WTC11 (cell line): ENCODE data around the gene DRG2. TPM values are rescaled to one million over a fixed set of nuclear protein-coding genes. Genes with fewer than 3 reads are reported as not detected.

Source experiments
- ATAC-seq: fragments of 200-7000 bp; cut with Tn5 transposase; 2 replicates; pipeline ENCODE4 v1.10.0; 2021; ENCODE audit warnings: mild to moderate bottlenecking, moderate library complexity
- CTCF ChIA-PET: fragments of 300-600 bp; sonication (Branson Sonifier 250); formaldehyde crosslinking; loops from one replicate; lab custom pipeline; 2021; ENCODE audit warnings: antibody characterized with exemption; lab: Charles Lee
- POLR2A ChIA-PET: fragments of 350-600 bp; sonication (Branson Sonifier 250); formaldehyde crosslinking; loops from one replicate; lab custom pipeline; 2021; ENCODE audit warnings: antibody characterized with exemption; lab: Charles Lee
- DNase-seq: peaks from one replicate; pipeline ENCODE4 v3.0.0; 2021; ENCODE audit warnings: low spot score
- H3K27ac Mint-ChIP-seq: 2 replicates; pipeline ENCODE4 v1.8.0; 2021; ENCODE audit warnings: mixed read lengths
- H3K27me3 Mint-ChIP-seq: 2 replicates; pipeline ENCODE4 v1.8.0; 2021; ENCODE audit warnings: low read depth, mild to moderate bottlenecking, moderate library complexity, mixed read lengths
- H3K36me3 Mint-ChIP-seq: 2 replicates; pipeline ENCODE4 v1.8.0; 2021; ENCODE audit warnings: mixed read lengths
- H3K4me1 Mint-ChIP-seq: 2 replicates; pipeline ENCODE4 v1.8.0; 2022; ENCODE audit warnings: mixed read lengths
- H3K4me3 Mint-ChIP-seq: 2 replicates; pipeline ENCODE4 v1.8.0; 2021; ENCODE audit warnings: mild to moderate bottlenecking, moderate library complexity, mixed read lengths
- H3K9me3 Mint-ChIP-seq: 2 replicates; pipeline ENCODE4 v1.8.0; 2021; ENCODE audit warnings: mixed read lengths
- ATF1 ChIP-seq: sonication (generic); formaldehyde crosslinking; IDR thresholded peaks from 2 replicates; pipeline ENCODE4 v1.8.1; 2023; ENCODE audit warnings: mild to moderate bottlenecking, moderate library complexity, missing genetic modification reagents
- IRF1 ChIP-seq: sonication (generic); formaldehyde crosslinking; IDR thresholded peaks from 2 replicates; pipeline ENCODE4 v1.8.0; 2023; ENCODE audit warnings: missing genetic modification reagents
- IRF2 ChIP-seq: sonication (generic); formaldehyde crosslinking; IDR thresholded peaks from 2 replicates; pipeline ENCODE4 v1.8.0; 2022; ENCODE audit warnings: low read depth, missing genetic modification reagents, borderline replicate concordance
- JAZF1 ChIP-seq: fragments of 250-450 bp; sonication (Bioruptor Pico); IDR thresholded peaks from 2 replicates; pipeline ENCODE4 v1.9.0; 2021; ENCODE audit warnings: moderate library complexity, mild to moderate bottlenecking, inconsistent platforms
- MXD4 ChIP-seq: fragments of 250-450 bp; sonication (Bioruptor Pico); IDR thresholded peaks from 2 replicates; pipeline ENCODE4 v1.8.0; 2021; ENCODE audit warnings: mild to moderate bottlenecking, moderate library complexity, borderline replicate concordance
- NR1H2 ChIP-seq: sonication (generic); formaldehyde crosslinking; IDR thresholded peaks from 2 replicates; pipeline ENCODE4 v1.9.0; 2021; ENCODE audit warnings: mild to moderate bottlenecking, moderate library complexity, missing genetic modification reagents
- NR3C1 ChIP-seq: sonication (generic); formaldehyde crosslinking; conservative IDR thresholded peaks from 2 replicates; pipeline ENCODE4 v1.8.1; 2023; ENCODE audit warnings: low read depth, mild to moderate bottlenecking, missing genetic modification reagents
- SOX15 ChIP-seq: fragments of 250-450 bp; sonication (Bioruptor Pico); IDR thresholded peaks from 2 replicates; pipeline ENCODE4 v1.9.0; 2021; ENCODE audit warnings: mild to moderate bottlenecking
- SP1 ChIP-seq: sonication (generic); formaldehyde crosslinking; conservative IDR thresholded peaks from 2 replicates; pipeline ENCODE4 v1.8.1; 2022; ENCODE audit warnings: missing genetic modification reagents
- TEAD1 ChIP-seq: sonication (generic); formaldehyde crosslinking; IDR thresholded peaks from 2 replicates; pipeline ENCODE4 v1.8.0; 2022; ENCODE audit warnings: mild to moderate bottlenecking, missing genetic modification reagents
- TP53 ChIP-seq: sonication (generic); formaldehyde crosslinking; IDR thresholded peaks from 2 replicates; pipeline ENCODE4 v1.8.1; 2023; ENCODE audit warnings: mild to moderate bottlenecking, missing genetic modification reagents
- ZBTB43 ChIP-seq: sonication (generic); formaldehyde crosslinking; IDR thresholded peaks from 2 replicates; pipeline ENCODE4 v1.8.1; 2023; ENCODE audit warnings: mild to moderate bottlenecking, missing genetic modification reagents
- ZNF138 ChIP-seq: sonication (generic); formaldehyde crosslinking; conservative IDR thresholded peaks from 2 replicates; pipeline ENCODE4 v1.8.1; 2022; ENCODE audit warnings: mild to moderate bottlenecking, moderate library complexity, missing genetic modification reagents
- total RNA-seq: library from RNA; stranded (reverse); gene quantifications from 3 replicates; pipeline ENCODE4 v1.2.3, GENCODE V29; 2021
- TF ChIP-seq, protein P1 (sequence below): sonication (generic); formaldehyde crosslinking; IDR thresholded peaks from 2 replicates; pipeline ENCODE4 v1.8.0; 2022; ENCODE audit warnings: missing genetic modification reagents
- TF ChIP-seq, protein P2 (sequence below): sonication (generic); formaldehyde crosslinking; IDR thresholded peaks from 2 replicates; pipeline ENCODE4 v1.8.1; 2023; ENCODE audit warnings: mild to moderate bottlenecking, missing genetic modification reagents
- TF ChIP-seq, protein P3 (sequence below): sonication (generic); formaldehyde crosslinking; IDR thresholded peaks from 2 replicates; pipeline ENCODE4 v1.8.0; 2022; ENCODE audit warnings: mild to moderate bottlenecking, missing genetic modification reagents
- TF ChIP-seq, protein P4 (sequence below): fragments of 250-450 bp; sonication (Bioruptor Pico); IDR thresholded peaks from 2 replicates; pipeline ENCODE4 v1.9.0; 2021; ENCODE audit warnings: moderate library complexity, mild to moderate bottlenecking, inconsistent platforms, borderline replicate concordance
- TF ChIP-seq, protein P5 (sequence below): sonication (generic); formaldehyde crosslinking; IDR thresholded peaks from 2 replicates; pipeline ENCODE4 v1.8.1; 2022; ENCODE audit warnings: low read depth, missing genetic modification reagents, borderline replicate concordance
- TF ChIP-seq, protein P6 (sequence below): fragments of 250-450 bp; sonication (Bioruptor Pico); IDR thresholded peaks from 2 replicates; pipeline ENCODE4 v1.9.0; 2021; ENCODE audit warnings: mild to moderate bottlenecking

DRG2 gene
- total RNA-seq, 1 experiment from 2014 or later = 41.4 TPM

DNA sequence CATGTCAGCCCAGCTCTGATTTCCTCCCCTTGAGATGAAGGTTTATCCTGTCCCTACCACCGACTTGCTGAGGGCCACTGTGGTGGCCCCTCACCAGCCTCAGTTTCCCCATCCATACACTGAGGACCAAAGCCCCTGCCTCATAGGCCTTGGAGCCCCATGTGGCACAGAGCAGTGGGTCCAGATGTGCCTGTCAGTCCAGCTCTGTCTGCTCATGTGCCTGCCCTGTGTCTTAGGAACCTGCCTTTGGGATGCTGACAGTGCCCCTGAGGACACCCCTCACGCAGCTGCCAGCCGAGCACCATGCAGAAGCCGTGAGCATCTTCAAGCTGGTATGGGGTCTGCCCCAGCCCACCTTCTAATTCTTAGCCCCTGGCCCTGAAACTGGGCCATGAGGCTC is 56.5 kb downstream of the DRG2 start (continued):
- TF ChIP-seq, protein P1, sequence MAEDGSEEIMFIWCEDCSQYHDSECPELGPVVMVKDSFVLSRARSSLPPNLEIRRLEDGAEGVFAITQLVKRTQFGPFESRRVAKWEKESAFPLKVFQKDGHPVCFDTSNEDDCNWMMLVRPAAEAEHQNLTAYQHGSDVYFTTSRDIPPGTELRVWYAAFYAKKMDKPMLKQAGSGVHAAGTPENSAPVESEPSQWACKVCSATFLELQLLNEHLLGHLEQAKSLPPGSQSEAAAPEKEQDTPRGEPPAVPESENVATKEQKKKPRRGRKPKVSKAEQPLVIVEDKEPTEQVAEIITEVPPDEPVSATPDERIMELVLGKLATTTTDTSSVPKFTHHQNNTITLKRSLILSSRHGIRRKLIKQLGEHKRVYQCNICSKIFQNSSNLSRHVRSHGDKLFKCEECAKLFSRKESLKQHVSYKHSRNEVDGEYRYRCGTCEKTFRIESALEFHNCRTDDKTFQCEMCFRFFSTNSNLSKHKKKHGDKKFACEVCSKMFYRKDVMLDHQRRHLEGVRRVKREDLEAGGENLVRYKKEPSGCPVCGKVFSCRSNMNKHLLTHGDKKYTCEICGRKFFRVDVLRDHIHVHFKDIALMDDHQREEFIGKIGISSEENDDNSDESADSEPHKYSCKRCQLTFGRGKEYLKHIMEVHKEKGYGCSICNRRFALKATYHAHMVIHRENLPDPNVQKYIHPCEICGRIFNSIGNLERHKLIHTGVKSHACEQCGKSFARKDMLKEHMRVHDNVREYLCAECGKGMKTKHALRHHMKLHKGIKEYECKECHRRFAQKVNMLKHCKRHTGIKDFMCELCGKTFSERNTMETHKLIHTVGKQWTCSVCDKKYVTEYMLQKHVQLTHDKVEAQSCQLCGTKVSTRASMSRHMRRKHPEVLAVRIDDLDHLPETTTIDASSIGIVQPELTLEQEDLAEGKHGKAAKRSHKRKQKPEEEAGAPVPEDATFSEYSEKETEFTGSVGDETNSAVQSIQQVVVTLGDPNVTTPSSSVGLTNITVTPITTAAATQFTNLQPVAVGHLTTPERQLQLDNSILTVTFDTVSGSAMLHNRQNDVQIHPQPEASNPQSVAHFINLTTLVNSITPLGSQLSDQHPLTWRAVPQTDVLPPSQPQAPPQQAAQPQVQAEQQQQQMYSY (CRISPR knock-in tag) = no peak
- TF ChIP-seq IRF1 (CRISPR knock-in tag) (no peak), SP1 (CRISPR knock-in tag) (no peak), MXD4 (no peak), IRF2 (no peak), JAZF1 (no peak)
- TF ChIP-seq, protein P2, sequence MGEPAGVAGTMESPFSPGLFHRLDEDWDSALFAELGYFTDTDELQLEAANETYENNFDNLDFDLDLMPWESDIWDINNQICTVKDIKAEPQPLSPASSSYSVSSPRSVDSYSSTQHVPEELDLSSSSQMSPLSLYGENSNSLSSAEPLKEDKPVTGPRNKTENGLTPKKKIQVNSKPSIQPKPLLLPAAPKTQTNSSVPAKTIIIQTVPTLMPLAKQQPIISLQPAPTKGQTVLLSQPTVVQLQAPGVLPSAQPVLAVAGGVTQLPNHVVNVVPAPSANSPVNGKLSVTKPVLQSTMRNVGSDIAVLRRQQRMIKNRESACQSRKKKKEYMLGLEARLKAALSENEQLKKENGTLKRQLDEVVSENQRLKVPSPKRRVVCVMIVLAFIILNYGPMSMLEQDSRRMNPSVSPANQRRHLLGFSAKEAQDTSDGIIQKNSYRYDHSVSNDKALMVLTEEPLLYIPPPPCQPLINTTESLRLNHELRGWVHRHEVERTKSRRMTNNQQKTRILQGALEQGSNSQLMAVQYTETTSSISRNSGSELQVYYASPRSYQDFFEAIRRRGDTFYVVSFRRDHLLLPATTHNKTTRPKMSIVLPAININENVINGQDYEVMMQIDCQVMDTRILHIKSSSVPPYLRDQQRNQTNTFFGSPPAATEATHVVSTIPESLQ (CRISPR knock-in tag) = no peak
- TF ChIP-seq, all 79 proteins: peak for 0

GRCh38 chr17:18144855-18145254 is 57.1 kb downstream of the DRG2 start:
- Mint-ChIP-seq H3K4me1 (peaks cover 10% of the 10 kb centered on the region), H3K4me3 (no peak overlapping the region), H3K9me3 (no peaks in the 10 kb centered on the region), H3K27ac (peak overlapping the region; percentile 73; the same call in 1 of the 2 replicates), H3K36me3 (no peaks in the 10 kb centered on the region), H3K27me3 (no peaks in the 10 kb centered on the region; the same call in 1 of the 2 replicates)
- CTCF ChIA-PET = no interaction called here
- DNase-seq (no peak), ATAC-seq (no peak)
- TF ChIP-seq TEAD1 (CRISPR knock-in tag) = no peak
- TF ChIP-seq, protein P3, sequence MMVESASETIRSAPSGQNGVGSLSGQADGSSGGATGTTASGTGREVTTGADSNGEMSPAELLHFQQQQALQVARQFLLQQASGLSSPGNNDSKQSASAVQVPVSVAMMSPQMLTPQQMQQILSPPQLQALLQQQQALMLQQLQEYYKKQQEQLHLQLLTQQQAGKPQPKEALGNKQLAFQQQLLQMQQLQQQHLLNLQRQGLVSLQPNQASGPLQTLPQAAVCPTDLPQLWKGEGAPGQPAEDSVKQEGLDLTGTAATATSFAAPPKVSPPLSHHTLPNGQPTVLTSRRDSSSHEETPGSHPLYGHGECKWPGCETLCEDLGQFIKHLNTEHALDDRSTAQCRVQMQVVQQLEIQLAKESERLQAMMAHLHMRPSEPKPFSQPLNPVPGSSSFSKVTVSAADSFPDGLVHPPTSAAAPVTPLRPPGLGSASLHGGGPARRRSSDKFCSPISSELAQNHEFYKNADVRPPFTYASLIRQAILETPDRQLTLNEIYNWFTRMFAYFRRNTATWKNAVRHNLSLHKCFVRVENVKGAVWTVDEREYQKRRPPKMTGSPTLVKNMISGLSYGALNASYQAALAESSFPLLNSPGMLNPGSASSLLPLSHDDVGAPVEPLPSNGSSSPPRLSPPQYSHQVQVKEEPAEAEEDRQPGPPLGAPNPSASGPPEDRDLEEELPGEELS (CRISPR knock-in tag) = no peak
- POLR2A ChIA-PET = interaction anchor here (0.6 kb wide), 1 partner anchor 380 kb away, joined by 3 read pairs; no protein-coding TSS in a partner anchor

GRCh38 chr17:18145811-18146210 is 58.1 kb downstream of the DRG2 start:
- CTCF ChIA-PET = no interaction called here
- H3K36me3 Mint-ChIP-seq = no peaks in the 10 kb centered on the region
- H3K9me3 Mint-ChIP-seq = no peaks in the 10 kb centered on the region
- TF ChIP-seq SOX15 (CRISPR knock-in tag) = no peak
- no peak for TF ChIP-seq NR1H2
- TF ChIP-seq, protein P4, sequence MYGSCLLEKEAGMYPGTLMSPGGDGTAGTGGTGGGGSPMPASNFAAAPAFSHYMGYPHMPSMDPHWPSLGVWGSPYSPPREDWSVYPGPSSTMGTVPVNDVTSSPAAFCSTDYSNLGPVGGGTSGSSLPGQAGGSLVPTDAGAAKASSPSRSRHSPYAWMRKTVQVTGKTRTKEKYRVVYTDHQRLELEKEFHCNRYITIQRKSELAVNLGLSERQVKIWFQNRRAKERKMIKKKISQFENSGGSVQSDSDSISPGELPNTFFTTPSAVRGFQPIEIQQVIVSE (CRISPR knock-in tag) = no peak
- TF ChIP-seq, protein P5, sequence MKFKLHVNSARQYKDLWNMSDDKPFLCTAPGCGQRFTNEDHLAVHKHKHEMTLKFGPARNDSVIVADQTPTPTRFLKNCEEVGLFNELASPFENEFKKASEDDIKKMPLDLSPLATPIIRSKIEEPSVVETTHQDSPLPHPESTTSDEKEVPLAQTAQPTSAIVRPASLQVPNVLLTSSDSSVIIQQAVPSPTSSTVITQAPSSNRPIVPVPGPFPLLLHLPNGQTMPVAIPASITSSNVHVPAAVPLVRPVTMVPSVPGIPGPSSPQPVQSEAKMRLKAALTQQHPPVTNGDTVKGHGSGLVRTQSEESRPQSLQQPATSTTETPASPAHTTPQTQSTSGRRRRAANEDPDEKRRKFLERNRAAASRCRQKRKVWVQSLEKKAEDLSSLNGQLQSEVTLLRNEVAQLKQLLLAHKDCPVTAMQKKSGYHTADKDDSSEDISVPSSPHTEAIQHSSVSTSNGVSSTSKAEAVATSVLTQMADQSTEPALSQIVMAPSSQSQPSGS (CRISPR knock-in tag) = no peak
- no peak for TF ChIP-seq ZBTB43 (CRISPR knock-in tag)
- TF ChIP-seq ATF1 (CRISPR knock-in tag) = no peak
- no peak for TF ChIP-seq TP53 (CRISPR knock-in tag)
- no peak for TF ChIP-seq NR3C1 (CRISPR knock-in tag)
- TF ChIP-seq, protein P6, sequence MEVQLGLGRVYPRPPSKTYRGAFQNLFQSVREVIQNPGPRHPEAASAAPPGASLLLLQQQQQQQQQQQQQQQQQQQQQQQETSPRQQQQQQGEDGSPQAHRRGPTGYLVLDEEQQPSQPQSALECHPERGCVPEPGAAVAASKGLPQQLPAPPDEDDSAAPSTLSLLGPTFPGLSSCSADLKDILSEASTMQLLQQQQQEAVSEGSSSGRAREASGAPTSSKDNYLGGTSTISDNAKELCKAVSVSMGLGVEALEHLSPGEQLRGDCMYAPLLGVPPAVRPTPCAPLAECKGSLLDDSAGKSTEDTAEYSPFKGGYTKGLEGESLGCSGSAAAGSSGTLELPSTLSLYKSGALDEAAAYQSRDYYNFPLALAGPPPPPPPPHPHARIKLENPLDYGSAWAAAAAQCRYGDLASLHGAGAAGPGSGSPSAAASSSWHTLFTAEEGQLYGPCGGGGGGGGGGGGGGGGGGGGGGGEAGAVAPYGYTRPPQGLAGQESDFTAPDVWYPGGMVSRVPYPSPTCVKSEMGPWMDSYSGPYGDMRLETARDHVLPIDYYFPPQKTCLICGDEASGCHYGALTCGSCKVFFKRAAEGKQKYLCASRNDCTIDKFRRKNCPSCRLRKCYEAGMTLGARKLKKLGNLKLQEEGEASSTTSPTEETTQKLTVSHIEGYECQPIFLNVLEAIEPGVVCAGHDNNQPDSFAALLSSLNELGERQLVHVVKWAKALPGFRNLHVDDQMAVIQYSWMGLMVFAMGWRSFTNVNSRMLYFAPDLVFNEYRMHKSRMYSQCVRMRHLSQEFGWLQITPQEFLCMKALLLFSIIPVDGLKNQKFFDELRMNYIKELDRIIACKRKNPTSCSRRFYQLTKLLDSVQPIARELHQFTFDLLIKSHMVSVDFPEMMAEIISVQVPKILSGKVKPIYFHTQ (CRISPR knock-in tag) = no peak
- TF ChIP-seq ZNF138 = no peak

More at GRCh38 chr17:18145811-18146210, 58.1 kb downstream of the DRG2 start:
- Mint-ChIP-seq H3K4me1 (peaks cover 9% of the 10 kb centered on the region), H3K27ac (no peak overlapping the region), H3K4me3 (no peak overlapping the region), H3K27me3 (no peaks in the 10 kb centered on the region; the same call in 1 of the 2 replicates)
- ATAC-seq (no peak), DNase-seq (no peak)
- POLR2A ChIA-PET = no interaction called here
